BE2C (cell line): ENCODE results near the gene CCDC47.

Experiments used
- DNase-seq: peaks from one replicate; pipeline ENCODE4 v3.0.0-alpha.2; 2020
- H3K27me3 ChIP-seq: fragments of 250-450 bp; sonication (Bioruptor Pico); 2 replicates; pipeline ENCODE4 v1.5.1; 2020; ENCODE audit warnings: mild to moderate bottlenecking
- H3K36me3 ChIP-seq: fragments of 250-450 bp; sonication (Bioruptor Pico); 2 replicates; pipeline ENCODE4 v1.5.1; 2020; ENCODE audit warnings: mild to moderate bottlenecking
- H3K4me1 ChIP-seq: fragments of 250-450 bp; sonication (Bioruptor Pico); 2 replicates; pipeline ENCODE4 v1.5.1; 2020
- H3K4me3 ChIP-seq: 2 replicates; pipeline ENCODE4 v1.5.1; 2011; ENCODE audit warnings: low read depth, low read length
- H3K9me3 ChIP-seq: fragments of 250-450 bp; sonication (Bioruptor Pico); 2 replicates; pipeline ENCODE4 v1.5.1; 2020
- CTCF ChIP-seq: IDR thresholded peaks from 2 replicates; pipeline ENCODE4 v1.5.1; 2012; ENCODE audit warnings: mild to moderate bottlenecking, low read depth, low read length

CCDC47 gene

GRCh38 chr17:63709110-63709509 is 64.3 kb downstream of the CCDC47 start:
- Histone ChIP-seq H3K36me3 (peaks cover 22% of the 10 kb centered on the region), H3K4me1 (no peaks in the 10 kb centered on the region), H3K4me3 (no peak overlapping the region), H3K9me3 (no peaks in the 10 kb centered on the region), H3K27me3 (no peaks in the 10 kb centered on the region)
- TF ChIP-seq CTCF = no peak
- no peak for DNase-seq

DNA sequence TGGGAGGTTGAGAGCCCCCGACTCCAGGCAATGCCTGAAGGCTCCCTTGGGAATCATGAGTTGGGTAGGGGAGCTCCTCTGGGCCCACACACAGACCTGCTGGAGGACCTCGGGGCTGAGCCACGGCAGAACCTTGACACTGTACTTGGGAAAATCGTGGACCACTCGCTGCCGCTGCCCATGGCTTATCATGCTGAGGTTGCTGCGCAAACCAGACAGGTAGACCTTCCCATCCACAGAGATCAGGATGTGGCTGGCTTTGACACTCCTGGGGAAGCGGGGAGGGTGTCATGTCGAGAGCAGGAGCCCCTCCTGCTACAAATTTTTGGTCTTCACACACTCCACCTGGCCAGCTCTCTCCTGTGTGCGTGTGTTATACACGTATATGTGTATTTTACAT is 66.2 kb downstream of the CCDC47 start:
- H3K36me3 ChIP-seq = peaks cover 22% of the 10 kb centered on the region

DNA sequence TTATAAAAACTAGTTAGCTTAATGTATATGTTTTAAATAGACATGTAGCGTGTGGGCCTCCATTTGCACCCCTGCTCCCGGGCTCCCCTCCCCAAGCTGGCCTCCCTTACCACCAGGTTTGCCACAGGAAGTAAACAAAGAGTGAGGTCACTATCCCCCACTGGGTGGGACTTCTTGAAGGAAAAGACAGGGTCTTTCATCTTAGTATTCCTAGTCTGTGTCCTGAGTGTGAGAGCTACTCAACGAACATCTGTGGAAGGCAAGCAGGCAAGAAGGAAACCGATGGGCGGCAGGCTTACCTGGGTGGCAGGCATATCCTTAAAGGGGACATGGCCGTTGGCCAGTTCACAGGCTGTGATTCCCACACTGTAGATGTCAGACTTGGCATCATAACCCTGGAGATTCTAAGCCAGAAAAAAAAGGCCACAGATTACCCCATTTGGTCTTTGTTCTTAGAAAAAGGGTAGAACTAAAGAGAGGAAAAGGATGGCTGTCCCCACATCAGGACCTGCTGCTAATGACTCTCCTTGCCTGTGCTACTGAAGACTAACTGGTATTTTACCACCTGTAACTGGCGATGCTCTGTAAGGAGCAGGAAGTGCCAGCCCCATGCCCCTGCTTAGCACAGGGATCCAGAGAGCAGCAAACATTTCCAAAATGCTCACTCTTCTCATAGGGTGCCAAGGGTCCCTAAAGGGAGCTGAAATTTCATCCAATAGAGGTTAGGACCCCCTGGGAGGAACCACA is 66.9 kb downstream of the CCDC47 start:
- H3K9me3 ChIP-seq = no peaks in the 10 kb centered on the region
- no peak for TF ChIP-seq CTCF
- no peaks in the 10 kb centered on the region for H3K4me1 ChIP-seq
- no peak for DNase-seq
- no peak overlapping the region for H3K4me3 ChIP-seq
- H3K36me3 ChIP-seq = peaks cover 22% of the 10 kb centered on the region
- no peaks in the 10 kb centered on the region for H3K27me3 ChIP-seq

More for the DNA sequence above, 66.2 kb downstream of the CCDC47 start:
- TF ChIP-seq CTCF = no peak
- no peaks in the 10 kb centered on the region for H3K27me3 ChIP-seq
- no peak overlapping the region for H3K4me3 ChIP-seq
- no peaks in the 10 kb centered on the region for H3K9me3 ChIP-seq
- DNase-seq = no peak
- H3K4me1 ChIP-seq = no peaks in the 10 kb centered on the region

GRCh38 chr17:63705657-63706056 is 67.7 kb downstream of the CCDC47 start:
- TF ChIP-seq CTCF = no peak
- Histone ChIP-seq H3K4me3 (no peak overlapping the region), H3K36me3 (peaks cover 22% of the 10 kb centered on the region), H3K27me3 (no peaks in the 10 kb centered on the region), H3K4me1 (0 out of 2 replicates have a peak, but pooled peaks cover 4% of the 10 kb centered on the region), H3K9me3 (peaks cover 4% of the 10 kb centered on the region)
- no peak for DNase-seq

GRCh38 chr17:63704836-63705235 is 68.6 kb downstream of the CCDC47 start:
- no peaks in the 10 kb centered on the region for H3K27me3 ChIP-seq
- no peak for TF ChIP-seq CTCF
- peaks cover 16% of the 10 kb centered on the region for H3K36me3 ChIP-seq
- H3K9me3 ChIP-seq = peaks cover 4% of the 10 kb centered on the region
- H3K4me3 ChIP-seq = no peak overlapping the region
- 0 out of 2 replicates have a peak, but pooled peaks cover 4% of the 10 kb centered on the region for H3K4me1 ChIP-seq
- no peak for DNase-seq

DNA sequence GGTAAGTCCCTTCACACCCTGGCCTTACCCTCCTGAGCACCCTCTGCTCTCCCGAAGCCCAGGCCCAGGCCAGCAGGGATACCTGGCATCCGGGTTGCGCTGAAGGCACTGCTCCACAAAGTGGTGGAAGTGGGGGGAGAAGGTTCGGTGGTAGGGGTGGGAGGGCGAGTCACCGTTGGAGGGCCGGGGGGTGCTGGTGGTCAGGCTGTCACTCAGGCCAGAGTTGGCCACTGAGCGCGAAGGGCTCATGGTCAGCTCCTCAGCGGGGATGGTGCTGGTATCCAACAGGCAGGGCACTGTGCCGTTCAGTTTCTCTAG is 69.2 kb downstream of the CCDC47 start:
- no peak for TF ChIP-seq CTCF
- Histone ChIP-seq H3K9me3 (peaks cover 4% of the 10 kb centered on the region), H3K27me3 (no peaks in the 10 kb centered on the region), H3K4me3 (no peak overlapping the region), H3K36me3 (peaks cover 16% of the 10 kb centered on the region), H3K4me1 (0 out of 2 replicates have a peak, but pooled peaks cover 4% of the 10 kb centered on the region)
- no peak for DNase-seq
